HepG2 (cell line): ENCODE measurements around the gene AGBL1.

Source experiments
- ARID2 ChIP-seq: sonication (generic); formaldehyde crosslinking; IDR thresholded peaks from 2 replicates; pipeline ENCODE4 v1.8.1; 2022; ENCODE audit warnings: mild to moderate bottlenecking, missing genetic modification reagents, borderline replicate concordance
- ARNTL ChIP-seq: sonication (generic); formaldehyde crosslinking; IDR thresholded peaks from 2 replicates; pipeline ENCODE4 v1.4.0; 2020; ENCODE audit warnings: mild to moderate bottlenecking, missing genetic modification reagents
- BCLAF1 ChIP-seq: fragments of 450-650 bp; IDR thresholded peaks from 2 replicates; pipeline ENCODE4 v1.6.1; 2017; ENCODE audit warnings: mild to moderate bottlenecking
- JUN ChIP-seq: sonication (generic); formaldehyde crosslinking; IDR thresholded peaks from 2 replicates; pipeline ENCODE4 v1.4.0; 2020; ENCODE audit warnings: mild to moderate bottlenecking, missing genetic modification reagents
- MAFK ChIP-seq, 2 experiments: IDR thresholded peaks in 1 of 2; conservative IDR thresholded peaks in 1 of 2; 2 replicates each; pipeline ENCODE4 v1.6.1; 2011; ENCODE audit warnings: improper control_type of control experiment in 2 of 2, low read length in 2 of 2
- SCMH1 ChIP-seq: sonication (generic); formaldehyde crosslinking; IDR thresholded peaks from 2 replicates; pipeline ENCODE4 v1.9.0; 2021; ENCODE audit warnings: missing genetic modification reagents, mild to moderate bottlenecking, borderline replicate concordance
- SIN3B ChIP-seq: fragments of 150-350 bp; IDR thresholded peaks from 2 replicates; pipeline ENCODE4 v1.6.1; 2014; ENCODE audit warnings: low read length
- SRSF1 ChIP-seq: fragments of 200-400 bp; formaldehyde crosslinking; optimal IDR thresholded peaks from 2 replicates; pipeline ENCODE3; 2017; ENCODE audit warnings: mild to moderate bottlenecking, low read depth, low read length, moderate library complexity

DNA sequence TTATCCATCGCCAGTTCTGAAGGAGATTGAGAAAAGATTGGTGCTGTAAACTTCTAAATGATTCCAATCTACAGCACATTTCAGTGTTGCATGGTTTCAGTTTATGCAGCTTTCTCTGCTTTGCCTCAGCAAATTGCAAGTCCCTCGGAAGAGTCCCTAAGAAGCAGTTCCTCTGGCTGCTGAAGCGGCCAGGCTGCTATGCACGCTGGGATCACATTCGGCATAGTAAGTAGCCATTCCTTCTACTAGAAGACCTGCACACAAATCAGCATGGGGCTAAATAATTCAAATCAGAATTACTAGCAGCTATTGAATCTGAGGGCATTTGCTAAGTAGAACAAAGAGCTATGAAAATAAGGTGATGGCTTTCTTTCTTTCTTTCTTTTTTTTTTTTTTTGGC, 769.5 kb downstream of the AGBL1 start:
- TF ChIP-seq MAFK (conservative IDR thresholded peaks at IDR 0.05 in 1 of 2, IDR thresholded peaks at IDR 0.05 in 1 of 2; ENCODE audit: low read length in 2 of 2) (no peak), SCMH1 (CRISPR knock-in tag) (no peak), JUN (CRISPR knock-in tag) (no peak), SRSF1 (no peak), ARID2 (CRISPR knock-in tag) (no peak), ARNTL (CRISPR knock-in tag) (no peak), BCLAF1 (no peak), SIN3B (no peak)
